Colon (tissue), 2 donors: ENCODE results near the gene PLEKHA7.
"Not testable (repeated sequence)": the region's sequence is repeated elsewhere in the genome, so short reads cannot be mapped to it uniquely, and the experiment has no call there.

ENCODE experiments used
- FAIRE-seq: peaks from 2 replicates; lab custom pipeline; 2012; peaks lifted over from hg19 to GRCh38; lab: Jason Lieb, UNC
- donor health status: control.
- donor health status: control.

PLEKHA7 gene

DNA sequence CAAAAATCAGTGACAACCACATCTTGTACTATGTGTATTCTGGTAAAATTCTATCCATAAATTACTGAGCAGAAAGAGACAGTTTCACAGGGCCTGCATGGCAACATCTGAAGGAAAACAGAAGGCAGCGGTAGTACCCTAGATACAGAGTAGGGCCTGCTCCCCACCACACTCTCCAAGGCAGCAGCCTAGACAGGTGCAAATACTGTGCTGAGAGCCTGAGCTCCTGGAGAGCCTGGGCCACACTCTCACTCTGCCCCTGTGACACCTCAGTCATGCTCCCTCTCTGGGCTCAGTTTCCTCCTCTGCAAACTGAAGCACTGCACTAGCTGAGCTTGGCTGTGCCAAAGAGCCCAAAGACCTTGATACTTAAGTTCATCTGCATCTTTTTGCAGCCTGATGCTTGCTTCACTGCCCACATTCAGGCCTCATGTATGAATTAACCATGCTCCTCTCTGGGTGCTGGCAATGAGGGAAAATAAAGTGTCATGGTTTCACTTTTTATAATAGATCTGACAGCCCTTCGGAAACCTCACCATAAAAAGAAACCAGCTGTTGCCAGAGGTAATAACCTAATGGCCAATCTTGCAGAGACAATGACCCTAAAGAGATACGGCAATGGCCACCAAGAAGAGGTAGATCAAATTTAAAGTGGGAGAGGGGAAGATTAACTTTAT is 104.7 kb downstream of the PLEKHA7 start:
- no peak for FAIRE-seq

DNA sequence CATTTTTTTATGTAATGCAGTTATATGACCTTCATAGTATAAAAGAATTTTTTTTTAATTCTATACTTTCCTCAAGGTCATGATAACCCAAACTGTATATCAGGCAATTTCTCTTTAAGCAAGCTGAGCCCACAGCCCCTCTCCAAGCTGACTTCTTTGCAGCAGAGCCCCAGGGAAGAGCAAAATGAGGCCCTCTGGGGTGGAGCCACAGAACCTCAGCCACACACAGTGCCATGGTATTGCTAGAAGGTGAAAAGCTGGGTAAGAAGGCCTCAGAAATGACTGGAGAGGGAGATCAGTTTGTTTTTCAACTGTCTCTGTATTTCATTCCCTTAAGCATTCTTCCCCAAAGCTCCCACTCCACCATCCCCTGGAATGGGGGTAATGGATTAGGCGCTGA is 108.8 kb downstream of the PLEKHA7 start:
- no peak for FAIRE-seq

DNA sequence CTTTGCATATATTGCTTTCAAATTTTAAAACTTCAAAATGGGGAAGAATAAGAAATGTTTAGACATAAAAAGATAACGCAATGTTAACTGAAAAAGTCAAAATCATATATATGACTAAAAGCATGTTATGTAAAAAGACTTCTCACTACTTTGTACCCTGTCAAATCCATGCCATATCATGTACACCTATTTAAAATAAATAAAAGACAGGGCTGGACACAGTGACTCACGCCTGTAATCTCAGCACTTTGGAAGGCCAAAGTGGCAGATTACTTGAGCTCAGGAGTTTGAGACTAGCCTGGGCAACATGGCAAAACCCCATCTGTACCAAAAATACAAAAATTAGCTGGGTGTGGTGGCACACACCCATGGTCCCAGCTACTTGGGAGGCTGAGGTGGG is 109.5 kb downstream of the PLEKHA7 start:
- FAIRE-seq, result not testable (repeated sequence)

GRCh38 chr11:16902781-16903378 is 111.3 kb downstream of the PLEKHA7 start:
- FAIRE-seq, result no peak

- FAIRE-seq, result no peak
Measured at GRCh38 chr11:16902182-16902581, 112.0 kb downstream of the PLEKHA7 start.

- FAIRE-seq, result no peak
Measured at GRCh38 chr11:16900491-16900890, 113.7 kb downstream of the PLEKHA7 start.

GRCh38 chr11:16899708-16900303 is 114.4 kb downstream of the PLEKHA7 start:
- FAIRE-seq, result no peak

DNA sequence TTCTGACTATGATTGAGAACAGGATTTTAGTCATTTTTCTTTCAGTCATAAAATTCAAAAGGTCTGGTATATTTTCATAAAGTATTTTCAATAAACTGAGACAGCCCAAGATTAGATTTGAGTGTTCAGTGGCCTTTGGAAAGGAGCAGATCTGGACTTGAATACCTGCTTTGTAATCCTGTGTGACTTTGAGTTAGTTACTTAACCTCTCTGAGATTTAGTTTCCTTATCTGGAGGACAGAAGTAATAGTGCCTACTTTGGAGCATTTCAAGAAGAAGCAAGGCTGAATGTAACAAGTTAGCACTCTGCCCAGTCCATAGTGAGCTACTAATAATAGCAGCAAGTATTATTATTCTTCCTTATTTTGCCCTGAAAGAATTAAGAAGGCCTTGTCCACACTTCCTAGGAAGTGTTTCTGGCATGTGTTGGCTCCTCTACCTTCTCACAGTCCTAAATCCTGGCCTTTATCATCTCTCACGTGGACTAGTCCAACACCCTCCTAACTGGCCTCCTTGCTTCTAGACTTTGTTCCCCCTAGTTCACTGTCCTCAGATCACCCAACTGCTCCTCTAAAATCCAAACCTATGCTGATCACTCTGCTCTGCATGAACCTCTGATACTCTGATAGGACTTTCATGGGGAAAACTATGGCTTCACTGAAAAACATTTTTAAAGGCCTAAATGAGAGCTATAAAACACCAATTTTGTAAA is 115.8 kb downstream of the PLEKHA7 start:
- FAIRE-seq, result no peak

DNA sequence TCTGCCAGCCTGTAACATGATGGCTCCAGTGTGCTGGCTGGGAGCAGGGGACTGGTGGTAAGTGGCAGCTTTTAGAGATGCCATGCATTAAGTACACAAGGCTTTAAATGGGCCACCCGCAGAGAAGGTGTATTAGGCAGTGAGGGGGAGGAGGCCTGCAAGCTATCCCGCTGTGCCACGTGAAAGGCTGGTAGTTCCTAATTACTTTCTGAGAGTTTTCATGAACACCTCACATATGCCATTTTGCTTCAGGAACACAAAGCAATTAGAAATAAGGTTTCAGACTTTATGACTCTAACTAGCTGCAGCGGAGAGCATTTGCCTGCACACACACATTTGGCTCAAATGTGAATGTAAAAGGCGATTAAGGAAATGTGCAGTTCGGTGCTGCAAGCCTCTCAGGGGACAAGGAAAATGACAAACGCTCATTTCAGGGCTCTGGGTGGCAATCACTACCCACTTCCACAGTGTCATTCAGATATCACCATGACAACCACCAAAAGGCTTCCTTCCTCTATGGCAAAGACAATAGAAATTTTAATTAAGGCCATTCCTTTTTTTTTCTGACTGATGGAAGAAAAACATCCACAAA is 116.6 kb downstream of the PLEKHA7 start:
- no peak for FAIRE-seq

DNA sequence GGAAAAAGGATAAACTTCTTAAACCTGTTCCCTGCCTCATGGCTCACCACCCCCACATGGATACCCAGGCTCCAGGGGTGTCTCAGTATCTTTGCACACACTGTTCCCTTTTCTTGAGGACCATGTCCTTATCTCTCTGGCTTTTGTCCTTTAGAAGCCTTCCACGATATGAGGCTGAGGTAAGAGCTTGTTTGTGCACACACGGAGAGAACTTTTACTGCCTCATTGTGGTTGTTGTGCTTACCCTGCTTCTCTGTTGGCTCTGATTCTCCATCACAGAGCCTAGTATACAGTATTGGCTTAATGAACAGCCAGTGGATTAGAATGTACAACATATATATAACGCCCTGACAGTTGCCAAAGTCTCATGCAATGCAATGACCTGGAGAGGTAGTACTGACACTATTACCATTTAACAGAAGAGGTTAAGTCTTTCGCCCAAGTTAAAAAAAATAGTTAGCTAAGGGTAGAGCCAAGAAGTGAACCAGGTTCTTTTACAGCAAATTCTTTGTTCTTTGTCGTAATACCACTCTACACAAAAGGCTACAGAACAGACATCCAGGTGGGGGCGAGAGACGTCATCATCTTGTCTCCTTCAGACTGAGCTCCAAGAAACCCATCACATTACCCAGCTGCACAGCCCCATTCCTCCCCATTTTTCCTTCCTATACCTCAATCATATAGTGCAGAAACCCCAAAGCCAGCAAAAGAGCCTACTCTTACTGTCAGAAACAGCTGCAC is 117.3 kb downstream of the PLEKHA7 start:
- FAIRE-seq, result no peak

DNA sequence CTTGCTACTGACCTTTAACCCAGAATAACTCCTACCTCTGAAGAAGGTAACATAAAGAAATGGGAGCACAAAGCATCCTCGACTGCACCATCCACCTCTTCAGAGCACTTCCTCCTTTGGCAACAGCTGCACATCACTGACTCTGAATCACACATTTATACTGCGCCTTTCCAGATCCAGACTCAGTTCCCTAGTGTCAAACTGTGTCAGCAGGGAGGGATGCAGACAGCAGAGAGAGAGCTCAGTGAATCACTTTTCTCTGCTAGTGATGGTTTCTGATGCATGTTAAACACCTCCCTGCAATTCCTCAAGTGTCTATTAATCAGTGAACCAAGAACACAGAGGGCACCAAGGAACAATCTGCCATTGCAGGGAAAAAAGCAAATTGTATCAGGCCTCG is 118.9 kb downstream of the PLEKHA7 start:
- no peak for FAIRE-seq

DNA sequence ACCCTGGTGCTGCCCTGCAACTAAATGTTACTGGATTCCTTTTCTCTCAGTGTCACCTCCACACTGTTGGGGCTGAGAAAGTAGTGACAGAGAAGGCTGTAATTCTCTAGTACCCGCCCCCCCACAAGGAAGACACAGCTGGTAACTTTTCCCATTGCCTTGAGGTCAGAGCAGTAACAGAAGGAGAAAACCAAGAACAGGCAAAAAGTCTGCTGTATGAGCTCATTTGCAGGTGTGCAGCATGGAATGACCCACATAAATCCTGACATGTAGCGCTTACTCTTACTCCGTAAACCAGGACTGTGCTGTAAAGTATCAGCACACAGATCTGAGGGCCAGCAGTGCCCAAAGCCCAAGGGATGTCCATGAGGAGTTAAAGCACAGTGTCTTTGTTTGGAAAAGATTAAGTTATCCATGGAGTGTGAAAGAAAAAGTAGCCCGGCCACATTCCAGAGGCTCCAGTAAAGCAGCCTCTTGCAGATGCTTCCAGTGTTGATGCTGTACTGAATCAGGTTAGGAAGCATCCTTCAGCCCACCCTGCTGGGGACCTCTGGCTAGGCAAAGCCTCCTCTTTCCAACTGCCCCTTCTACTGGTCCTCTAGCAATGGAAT is 120.7 kb downstream of the PLEKHA7 start:
- no peak for FAIRE-seq

GRCh38 chr11:16891964-16892363 is 122.2 kb downstream of the PLEKHA7 start:
- FAIRE-seq, result no peak

GRCh38 chr11:16891165-16891564 is 123.0 kb downstream of the PLEKHA7 start:
- FAIRE-seq, result no peak

- FAIRE-seq, result no peak
Measured at GRCh38 chr11:16890442-16890841, 123.8 kb downstream of the PLEKHA7 start.

DNA sequence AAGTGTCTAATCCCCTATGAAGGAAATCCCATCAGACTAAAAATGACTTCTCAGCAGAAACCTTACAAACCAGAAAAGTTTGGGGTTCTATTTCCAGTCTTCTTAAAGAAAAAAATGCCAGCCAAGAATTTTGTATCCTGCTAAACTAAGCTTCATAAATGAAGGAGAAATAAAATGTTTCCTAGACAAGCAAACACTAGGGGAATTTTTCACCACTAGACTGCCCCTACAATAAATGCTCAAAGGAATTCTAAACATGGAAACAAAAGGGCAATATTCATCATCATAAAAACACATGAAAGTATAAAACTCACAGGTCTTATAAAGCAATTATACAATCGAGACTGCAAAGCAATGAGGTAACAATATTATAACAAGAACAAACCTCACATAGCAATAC is 124.3 kb downstream of the PLEKHA7 start:
- FAIRE-seq, result no peak

GRCh38 chr11:16889010-16889409 is 125.2 kb downstream of the PLEKHA7 start:
- not testable (repeated sequence) for FAIRE-seq

DNA sequence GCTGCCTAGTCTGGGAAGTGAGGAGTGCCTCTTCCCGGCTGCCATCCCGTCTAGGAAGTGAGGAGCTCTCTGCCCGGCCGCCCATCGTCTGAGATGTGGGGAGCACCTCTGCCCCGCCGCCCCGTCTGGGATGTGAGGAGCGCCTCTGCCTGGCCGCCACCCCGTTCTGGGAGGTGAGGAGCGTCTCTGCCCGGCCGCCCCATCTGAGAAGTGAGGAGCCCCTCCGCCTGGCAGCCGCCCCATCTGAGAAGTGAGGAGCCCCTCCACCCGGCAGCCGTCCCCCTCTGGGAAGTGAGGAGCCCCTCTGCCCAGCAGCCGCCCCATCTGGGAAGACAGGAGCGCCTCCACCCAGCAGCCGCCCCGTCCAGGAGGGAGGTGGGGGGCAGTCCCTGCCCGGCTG is 126.3 kb downstream of the PLEKHA7 start:
- FAIRE-seq, result not testable (repeated sequence)

DNA sequence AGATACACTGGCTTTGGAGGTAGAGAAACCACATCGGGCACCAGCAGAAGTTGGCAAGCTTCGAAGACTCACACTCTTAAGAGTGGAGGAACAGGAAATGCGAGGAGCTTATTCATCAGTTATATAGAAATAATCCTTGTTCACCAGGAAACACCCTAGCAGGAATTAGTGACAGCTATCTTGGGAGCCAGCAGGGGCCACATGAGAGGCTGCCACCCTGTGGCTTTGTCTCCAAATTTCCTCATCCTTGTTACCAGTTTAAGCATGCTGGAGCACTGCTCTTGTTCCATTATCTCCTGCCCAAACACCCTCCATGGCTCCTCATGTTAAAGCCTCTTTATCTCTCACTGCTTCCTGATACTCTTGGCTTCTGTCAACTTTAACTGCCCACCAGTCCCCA is 131.0 kb downstream of the PLEKHA7 start:
- no peak for FAIRE-seq

GRCh38 chr11:16881766-16882165 is 132.4 kb downstream of the PLEKHA7 start:
- no peak for FAIRE-seq

GRCh38 chr11:16881074-16881709 is 133.0 kb downstream of the PLEKHA7 start:
- FAIRE-seq, result no peak
